ENCODE data around the gene PDCD2. TPM values are rescaled to one million over a fixed set of nuclear protein-coding genes. Genes with fewer than 3 reads are reported as not detected.

PDCD2 gene
- total and polyA plus RNA-seq, 4 donors = 19.6 to 28.3 (median 23.2) TPM

- DNase-seq (ENCODE audit: low spot score) = no peak
- peaks cover 3 to 17% (median 16%) of the 10 kb centered on the region in 4 donors for H3K4me1 ChIP-seq (ENCODE audit: control insufficient read depth in 4 of 4, insufficient read depth in 4 of 4, low read length in 3 of 4)
- under 1% methylated on average over 12 of the region's 12 CpGs for WGBS
- TF ChIP-seq HNF4G (IDR thresholded peaks at IDR 0.05) (no peak), SP1 (IDR thresholded peaks at IDR 0.05) (no peak), EGR1 (IDR thresholded peaks at IDR 0.05; ENCODE audit: low read depth in 2 of 2) (no peak), NR2F2 (IDR thresholded peaks at IDR 0.05) (no peak), JUND (IDR thresholded peaks at IDR 0.05) (no peak), FOXA1 (IDR thresholded peaks at IDR 0.05) (no peak), CTCF (IDR thresholded peaks at IDR 0.05; ENCODE audit: low read depth, low read length, missing input control) (no peak), ATF3 (IDR thresholded peaks at IDR 0.05) (no peak), RAD21 (IDR thresholded peaks at IDR 0.05) (no peak), REST (IDR thresholded peaks at IDR 0.05) (no peak), TAF1 (conservative IDR thresholded peaks at IDR 0.05) (no peak)
- peak overlapping the region; percentile 82 to 86 for H3K9ac ChIP-seq (ENCODE audit: low read depth in 1 of 2, low read length in 2 of 2)
- no peaks in the 10 kb centered on the region for H3K27me3 ChIP-seq (ENCODE audit: control insufficient read depth in 4 of 4, insufficient read depth in 4 of 4, low read length in 3 of 4)
- H3K4me3 ChIP-seq (ENCODE audit: low read depth in 1 of 3, low read length in 3 of 3) = peak overlapping the region; percentile 82 to 98 (median 92)
- H3K27ac ChIP-seq (ENCODE audit: low read depth in 1 of 2, low read length in 2 of 2) = peak overlapping the region; percentile 70 to 79
- no peaks in the 10 kb centered on the region for H3K9me3 ChIP-seq (ENCODE audit: control insufficient read depth in 4 of 4, low read length in 3 of 4)
- peaks cover 0 to 21% (median 17%) of the 10 kb centered on the region in 4 donors for H3K36me3 ChIP-seq (ENCODE audit: control insufficient read depth in 4 of 4, insufficient read depth in 3 of 4, low read depth in 1 of 4, low read length in 3 of 4)
Observed at GRCh38 chr6:170583756-170584180, 669 bp downstream of the PDCD2 start.

- no peak for DNase-seq (ENCODE audit: low spot score)
- Histone ChIP-seq H3K36me3 (ENCODE audit: control insufficient read depth in 4 of 4, insufficient read depth in 3 of 4, low read depth in 1 of 4, low read length in 3 of 4) (peaks cover 2 to 48% (median 42%) of the 10 kb centered on the region in 4 donors), H3K9ac (ENCODE audit: low read depth in 1 of 2, low read length in 2 of 2) (no peak overlapping the region), H3K4me1 (ENCODE audit: control insufficient read depth in 4 of 4, insufficient read depth in 4 of 4, low read length in 3 of 4) (peaks cover 0 to 10% (median 8%) of the 10 kb centered on the region in 4 donors), H3K27ac (ENCODE audit: low read depth in 1 of 2, low read length in 2 of 2) (no peak overlapping the region), H3K9me3 (ENCODE audit: control insufficient read depth in 4 of 4, low read length in 3 of 4) (no peaks in the 10 kb centered on the region), H3K27me3 (ENCODE audit: control insufficient read depth in 4 of 4, insufficient read depth in 4 of 4, low read length in 3 of 4) (no peaks in the 10 kb centered on the region), H3K4me3 (ENCODE audit: low read depth in 1 of 3, low read length in 3 of 3) (no peak overlapping the region)
- TF ChIP-seq SP1 (IDR thresholded peaks at IDR 0.05) = no peak
Observed at GRCh38 chr6:170578909-170579308, 5.5 kb downstream of the PDCD2 start.

GRCh38 chr6:170575250-170575649 is 9.2 kb downstream of the PDCD2 start:
- H3K36me3 ChIP-seq (ENCODE audit: control insufficient read depth in 4 of 4, insufficient read depth in 3 of 4, low read depth in 1 of 4, low read length in 3 of 4) = peaks cover 5 to 49% (median 47%) of the 10 kb centered on the region in 4 donors
- H3K4me1 ChIP-seq (ENCODE audit: control insufficient read depth in 4 of 4, insufficient read depth in 4 of 4, low read length in 3 of 4) = no peaks in the 10 kb centered on the region
- no peak for TF ChIP-seq EGR1 (IDR thresholded peaks at IDR 0.05; ENCODE audit: low read depth in 2 of 2)
- no peak for TF ChIP-seq TAF1 (conservative IDR thresholded peaks at IDR 0.05)
- TF ChIP-seq RAD21 (IDR thresholded peaks at IDR 0.05) = peak in 1 of 2 donors; percentile 43
- H3K9ac ChIP-seq (ENCODE audit: low read depth in 1 of 2, low read length in 2 of 2) = no peak overlapping the region
- WGBS = 93% methylated on average over 1 of the region's 1 CpG
- no peak for DNase-seq (ENCODE audit: low spot score)
- H3K4me3 ChIP-seq (ENCODE audit: low read depth in 1 of 3, low read length in 3 of 3) = no peak overlapping the region
- H3K9me3 ChIP-seq (ENCODE audit: control insufficient read depth in 4 of 4, low read length in 3 of 4) = no peaks in the 10 kb centered on the region
- H3K27ac ChIP-seq (ENCODE audit: low read depth in 1 of 2, low read length in 2 of 2) = no peak overlapping the region
- no peaks in the 10 kb centered on the region for H3K27me3 ChIP-seq (ENCODE audit: control insufficient read depth in 4 of 4, insufficient read depth in 4 of 4, low read length in 3 of 4)
